HepG2 (cell line): ENCODE measurements around the gene TBX6. TPM values are rescaled to one million over a fixed set of nuclear protein-coding genes. Genes with fewer than 3 reads are reported as not detected.

Source experiments
- AGO1 ChIP-seq: fragments of 200-400 bp; formaldehyde crosslinking; IDR thresholded peaks from 2 replicates; pipeline ENCODE4 v1.6.1; 2017; ENCODE audit warnings: mild to moderate bottlenecking, low read depth, low read length, moderate library complexity; ENCODE audit not compliant: poor library complexity, severe bottlenecking
- AHR ChIP-seq: IDR thresholded peaks from 2 replicates; pipeline ENCODE4 v1.6.1; 2018; ENCODE audit warnings: missing genetic modification reagents, missing compliant biosample characterization
- BRCA1 ChIP-seq: sonication (generic); formaldehyde crosslinking; IDR thresholded peaks from 2 replicates; pipeline ENCODE4 v1.4.0; 2020; ENCODE audit warnings: missing genetic modification reagents
- CHD4 ChIP-seq: fragments of 200-600 bp; sonication (generic); IDR thresholded peaks from 2 replicates; pipeline ENCODE4 v1.7.0; 2017; ENCODE audit warnings: mild to moderate bottlenecking, low read length, borderline replicate concordance
- DMAP1 ChIP-seq: IDR thresholded peaks from 2 replicates; pipeline ENCODE4 v1.6.1; 2016
- FOXO4 ChIP-seq: sonication (generic); formaldehyde crosslinking; conservative IDR thresholded peaks from 2 replicates; pipeline ENCODE4 v1.8.1; 2023; ENCODE audit warnings: missing genetic modification reagents
- GLI4 ChIP-seq: sonication (generic); formaldehyde crosslinking; IDR thresholded peaks from 2 replicates; pipeline ENCODE4 v1.5.1; 2020; ENCODE audit warnings: missing genetic modification reagents, mild to moderate bottlenecking, moderate library complexity, borderline replicate concordance
- HMGXB4 ChIP-seq, 2 experiments: sonication (generic) in 1 of 2; formaldehyde crosslinking in 1 of 2; IDR thresholded peaks; 2 replicates each; pipeline versions ENCODE4 v1.4.0 to v1.6.1; 2018 to 2020; ENCODE audit warnings: missing genetic modification reagents in 2 of 2, borderline replicate concordance in 1 of 2, low read depth in 1 of 2, mild to moderate bottlenecking in 1 of 2, missing biosample characterization in 1 of 2
- KLF13 ChIP-seq: sonication (generic); formaldehyde crosslinking; IDR thresholded peaks from 2 replicates; pipeline ENCODE4 v1.4.0; 2020; ENCODE audit warnings: mild to moderate bottlenecking, missing genetic modification reagents
- MZF1 ChIP-seq: sonication (generic); formaldehyde crosslinking; IDR thresholded peaks from 2 replicates; pipeline ENCODE4 v1.8.1; 2023; ENCODE audit warnings: mild to moderate bottlenecking, missing genetic modification reagents, borderline replicate concordance
- NFKB2 ChIP-seq: sonication (generic); formaldehyde crosslinking; IDR thresholded peaks from 2 replicates; pipeline ENCODE4 v1.4.0; 2020; ENCODE audit warnings: missing genetic modification reagents, borderline replicate concordance
- NRL ChIP-seq: sonication (generic); formaldehyde crosslinking; IDR thresholded peaks from 2 replicates; pipeline ENCODE4 v1.5.0; 2020; ENCODE audit warnings: missing genetic modification reagents, mild to moderate bottlenecking, moderate library complexity, borderline replicate concordance
- ZBTB33 ChIP-seq: sonication (generic); formaldehyde crosslinking; IDR thresholded peaks from 2 replicates; pipeline ENCODE4 v1.4.0; 2020; ENCODE audit warnings: missing genetic modification reagents
- ZNF121 ChIP-seq: sonication (generic); formaldehyde crosslinking; IDR thresholded peaks from 2 replicates; pipeline ENCODE4 v1.5.0; 2020; ENCODE audit warnings: mild to moderate bottlenecking, missing genetic modification reagents
- ZNF33A ChIP-seq: sonication (generic); formaldehyde crosslinking; IDR thresholded peaks from 2 replicates; pipeline ENCODE4 v1.5.1; 2020; ENCODE audit warnings: missing genetic modification reagents, mild to moderate bottlenecking, moderate library complexity, borderline replicate concordance
- ZNF446 ChIP-seq: sonication (generic); formaldehyde crosslinking; IDR thresholded peaks from 2 replicates; pipeline ENCODE4 v1.5.0; 2020; ENCODE audit warnings: mild to moderate bottlenecking, missing genetic modification reagents
- ZNF564 ChIP-seq: sonication (generic); formaldehyde crosslinking; IDR thresholded peaks from 2 replicates; pipeline ENCODE4 v1.8.1; 2023; ENCODE audit warnings: mild to moderate bottlenecking, missing genetic modification reagents
- ZNF781 ChIP-seq: sonication (generic); formaldehyde crosslinking; IDR thresholded peaks from 2 replicates; pipeline ENCODE4 v1.5.1; 2020; ENCODE audit warnings: borderline replicate concordance, mild to moderate bottlenecking, missing genetic modification reagents; ENCODE audit errors: not compliant biosample characterization
- polyA plus RNA-seq, 8 experiments: library from polyadenylated mRNA; depleted of rRNA in 3 of 8; stranded (reverse) in 7 of 8; unstranded in 1 of 8; fragments of >200 nt; fragmentation: Illumina TruSeq in 4 of 8; extraction: Trizol in 4 of 8; gene quantifications; 2 replicates each; pipeline versions ENCODE4 v1.2.1 to v1.2.3, GENCODE V29; 2011 to 2016; ENCODE audit warnings: low read depth in 4 of 8, missing spikeins in 1 of 8, mixed read lengths in 1 of 8; ENCODE audit not compliant: insufficient read depth in 1 of 8
- total RNA-seq, 5 experiments: library from RNA; depleted of rRNA; stranded (reverse); fragments of >200 nt; fragmentation: Illumina TruSeq; extraction: Trizol; gene quantifications; 2 replicates each; pipeline ENCODE4 v1.2.3, GENCODE V29; 2016; ENCODE audit warnings: low read depth in 1 of 5
- TF ChIP-seq, protein P1 (sequence below): sonication (generic); formaldehyde crosslinking; IDR thresholded peaks from 2 replicates; pipeline ENCODE4 v1.5.0; 2020; ENCODE audit warnings: mild to moderate bottlenecking, missing genetic modification reagents
- TF ChIP-seq, protein P2 (sequence below): sonication (generic); formaldehyde crosslinking; IDR thresholded peaks from 2 replicates; pipeline ENCODE4 v1.4.0; 2020; ENCODE audit warnings: mild to moderate bottlenecking, low read depth, missing genetic modification reagents

The TBX6 gene
- total and polyA plus RNA-seq, 2 of the 13 experiments (the other 11 are each of a cell fraction or from before 2014, with no cell fraction given) = 0.24 to 0.42 TPM

- TF ChIP-seq ZBTB33 (no peak; the same call in 1 of the 2 replicates), GLI4 (CRISPR knock-in tag) (peak; percentile 44), ZNF446 (peak; percentile 99), NFKB2 (CRISPR knock-in tag) (peak; percentile 85; the same call in 1 of the 2 replicates), ZNF33A (CRISPR knock-in tag) (peak; percentile 31; the same call in 1 of the 2 replicates), ZNF121 (CRISPR knock-in tag) (peak; percentile 71; the same call in 1 of the 2 replicates), ZNF781 (CRISPR knock-in tag) (peak; percentile 90), BRCA1 (CRISPR knock-in tag) (no peak), DMAP1 (CRISPR knock-in tag) (peak; percentile 99), FOXO4 (CRISPR knock-in tag) (no peak), MZF1 (peak; percentile 90), HMGXB4 (CRISPR knock-in tag; IDR thresholded peaks at IDR 0.05; ENCODE audit: borderline replicate concordance in 1 of 2, low read depth in 1 of 2) (peak; percentile 94 to 95), CHD4 (no peak), AGO1 (peak; percentile 79), AHR (CRISPR knock-in tag) (peak; percentile 98; the same call in 1 of the 2 replicates), ZNF564 (peak; percentile 96), NRL (CRISPR knock-in tag) (peak; percentile 98), KLF13 (CRISPR knock-in tag) (peak; percentile 95)
- TF ChIP-seq, protein P1, sequence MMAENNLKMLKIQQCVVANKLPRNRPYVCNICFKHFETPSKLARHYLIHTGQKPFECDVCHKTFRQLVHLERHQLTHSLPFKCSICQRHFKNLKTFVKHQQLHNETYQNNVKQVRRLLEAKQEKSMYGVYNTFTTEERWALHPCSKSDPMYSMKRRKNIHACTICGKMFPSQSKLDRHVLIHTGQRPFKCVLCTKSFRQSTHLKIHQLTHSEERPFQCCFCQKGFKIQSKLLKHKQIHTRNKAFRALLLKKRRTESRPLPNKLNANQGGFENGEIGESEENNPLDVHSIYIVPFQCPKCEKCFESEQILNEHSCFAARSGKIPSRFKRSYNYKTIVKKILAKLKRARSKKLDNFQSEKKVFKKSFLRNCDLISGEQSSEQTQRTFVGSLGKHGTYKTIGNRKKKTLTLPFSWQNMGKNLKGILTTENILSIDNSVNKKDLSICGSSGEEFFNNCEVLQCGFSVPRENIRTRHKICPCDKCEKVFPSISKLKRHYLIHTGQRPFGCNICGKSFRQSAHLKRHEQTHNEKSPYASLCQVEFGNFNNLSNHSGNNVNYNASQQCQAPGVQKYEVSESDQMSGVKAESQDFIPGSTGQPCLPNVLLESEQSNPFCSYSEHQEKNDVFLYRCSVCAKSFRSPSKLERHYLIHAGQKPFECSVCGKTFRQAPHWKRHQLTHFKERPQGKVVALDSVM (CRISPR knock-in tag) = peak; percentile 81; the same call in 1 of the 2 replicates
- TF ChIP-seq, protein P2, sequence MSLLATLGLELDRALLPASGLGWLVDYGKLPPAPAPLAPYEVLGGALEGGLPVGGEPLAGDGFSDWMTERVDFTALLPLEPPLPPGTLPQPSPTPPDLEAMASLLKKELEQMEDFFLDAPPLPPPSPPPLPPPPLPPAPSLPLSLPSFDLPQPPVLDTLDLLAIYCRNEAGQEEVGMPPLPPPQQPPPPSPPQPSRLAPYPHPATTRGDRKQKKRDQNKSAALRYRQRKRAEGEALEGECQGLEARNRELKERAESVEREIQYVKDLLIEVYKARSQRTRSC (CRISPR knock-in tag) = no peak; the same call in 1 of the 2 replicates
Observed at GRCh38 chr16:30065102-30065942, 26.4 kb downstream of the TBX6 start, which contains the start of gene ALDOA (continued).
